GM12865 (cell line): ENCODE data around the gene GIT1.
A peak's percentile ranks its signal among the peaks of the same experiment; 100 is the strongest.

Experiments
- DNase-seq: peaks from one replicate; pipeline ENCODE4 v3.0.0; 2010; ENCODE audit warnings: low read depth
- H3K4me3 ChIP-seq: 2 replicates; pipeline ENCODE4 v1.5.1; 2011; ENCODE audit warnings: mild to moderate bottlenecking, low read depth, low read length, control low read depth
- CTCF ChIP-seq: IDR thresholded peaks from 2 replicates; pipeline ENCODE4 v1.5.1; 2011; ENCODE audit warnings: low read length, control low read depth, low read depth, inconsistent platforms; ENCODE audit not compliant: insufficient read depth; ENCODE audit errors: missing control alignments

The GIT1 gene

GRCh38 chr17:29625037-29625750, 35.7 kb upstream of the GIT1 start:
- DNase-seq, result no peak
- no peak for TF ChIP-seq CTCF
- no peak overlapping the region for H3K4me3 ChIP-seq

- H3K4me3 ChIP-seq, result no peak overlapping the region
- no peak for TF ChIP-seq CTCF
- no peak for DNase-seq
Measured at GRCh38 chr17:29624586-29624985, 35.1 kb upstream of the GIT1 start.

- TF ChIP-seq CTCF, result no peak
- H3K4me3 ChIP-seq, result peak overlapping the region; percentile 64
- no peak for DNase-seq
Measured at GRCh38 chr17:29623283-29623647, 33.8 kb upstream of the GIT1 start.

- H3K4me3 ChIP-seq, result peak within 1 kb of the TSS; percentile 64
- DNase-seq, result peak; percentile 63
- TF ChIP-seq CTCF, result no peak
Measured at GRCh38 chr17:29622337-29623282, 33.2 kb upstream of the GIT1 start, which contains the start of gene CORO6. Gene CORO6, minus strand, starts transcription at chr17:29622912. Its CDS starts 1,491 bp downstream, at chr17:29621421.

GRCh38 chr17:29621751-29622194, 32.3 kb upstream of the GIT1 start:
- H3K4me3 ChIP-seq, result no peak overlapping the region
- TF ChIP-seq CTCF, result no peak
- no peak for DNase-seq

- no peak overlapping the region for H3K4me3 ChIP-seq
- no peak for DNase-seq
- TF ChIP-seq CTCF, result no peak
Measured at GRCh38 chr17:29620779-29621500, 31.5 kb upstream of the GIT1 start.
